WTC11 (cell line): ENCODE measurements around the gene RAB3IL1. TPM values are rescaled to one million over a fixed set of nuclear protein-coding genes. Genes with fewer than 3 reads are reported as not detected.

Experiments used
- ATAC-seq: fragments of 200-7000 bp; cut with Tn5 transposase; 2 replicates; pipeline ENCODE4 v1.10.0; 2021; ENCODE audit warnings: mild to moderate bottlenecking, moderate library complexity
- CTCF ChIA-PET: fragments of 300-600 bp; sonication (Branson Sonifier 250); formaldehyde crosslinking; loops from one replicate; lab custom pipeline; 2021; ENCODE audit warnings: antibody characterized with exemption; lab: Charles Lee
- POLR2A ChIA-PET: fragments of 350-600 bp; sonication (Branson Sonifier 250); formaldehyde crosslinking; loops from one replicate; lab custom pipeline; 2021; ENCODE audit warnings: antibody characterized with exemption; lab: Charles Lee
- DNase-seq: peaks from one replicate; pipeline ENCODE4 v3.0.0; 2021; ENCODE audit warnings: low spot score
- H3K27ac Mint-ChIP-seq: 2 replicates; pipeline ENCODE4 v1.8.0; 2021; ENCODE audit warnings: mixed read lengths
- H3K27me3 Mint-ChIP-seq: 2 replicates; pipeline ENCODE4 v1.8.0; 2021; ENCODE audit warnings: low read depth, mild to moderate bottlenecking, moderate library complexity, mixed read lengths
- H3K36me3 Mint-ChIP-seq: 2 replicates; pipeline ENCODE4 v1.8.0; 2021; ENCODE audit warnings: mixed read lengths
- H3K4me1 Mint-ChIP-seq: 2 replicates; pipeline ENCODE4 v1.8.0; 2022; ENCODE audit warnings: mixed read lengths
- H3K4me3 Mint-ChIP-seq: 2 replicates; pipeline ENCODE4 v1.8.0; 2021; ENCODE audit warnings: mild to moderate bottlenecking, moderate library complexity, mixed read lengths
- H3K9me3 Mint-ChIP-seq: 2 replicates; pipeline ENCODE4 v1.8.0; 2021; ENCODE audit warnings: mixed read lengths
- CREB1 ChIP-seq: sonication (generic); formaldehyde crosslinking; IDR thresholded peaks from 2 replicates; pipeline ENCODE4 v1.8.0; 2023; ENCODE audit warnings: mild to moderate bottlenecking, missing genetic modification reagents
- ELF4 ChIP-seq: sonication (generic); formaldehyde crosslinking; IDR thresholded peaks from 2 replicates; pipeline ENCODE4 v1.8.1; 2022; ENCODE audit warnings: low read depth, mild to moderate bottlenecking, moderate library complexity, missing genetic modification reagents
- EMX1 ChIP-seq: fragments of 250-450 bp; sonication (Bioruptor Pico); IDR thresholded peaks from 2 replicates; pipeline ENCODE4 v1.8.0; 2021; ENCODE audit warnings: mild to moderate bottlenecking
- FOXK1 ChIP-seq: sonication (generic); formaldehyde crosslinking; IDR thresholded peaks from 2 replicates; pipeline ENCODE4 v1.8.0; 2022; ENCODE audit warnings: mild to moderate bottlenecking, moderate library complexity, missing genetic modification reagents
- GABPB1 ChIP-seq: sonication (generic); formaldehyde crosslinking; IDR thresholded peaks from 2 replicates; pipeline ENCODE4 v1.8.1; 2023; ENCODE audit warnings: mild to moderate bottlenecking, missing genetic modification reagents
- GRHL2 ChIP-seq: fragments of 250-450 bp; sonication (Bioruptor Pico); IDR thresholded peaks from 2 replicates; pipeline ENCODE4 v1.8.0; 2022; ENCODE audit warnings: mild to moderate bottlenecking, moderate library complexity; ENCODE audit not compliant: insufficient replicate concordance, severe bottlenecking
- KAT7 ChIP-seq: sonication (generic); formaldehyde crosslinking; IDR thresholded peaks from 2 replicates; pipeline ENCODE4 v1.8.1; 2023; ENCODE audit warnings: missing genetic modification reagents, mild to moderate bottlenecking, borderline replicate concordance
- NFATC4 ChIP-seq: fragments of 250-450 bp; sonication (Bioruptor Pico); IDR thresholded peaks from 2 replicates; pipeline ENCODE4 v1.9.0; 2021; ENCODE audit warnings: mild to moderate bottlenecking
- NR2C2 ChIP-seq: sonication (generic); formaldehyde crosslinking; IDR thresholded peaks from 2 replicates; pipeline ENCODE4 v1.8.0; 2022; ENCODE audit warnings: mild to moderate bottlenecking, missing genetic modification reagents
- USF2 ChIP-seq: sonication (generic); formaldehyde crosslinking; IDR thresholded peaks from 2 replicates; pipeline ENCODE4 v1.8.1; 2023; ENCODE audit warnings: mild to moderate bottlenecking, missing genetic modification reagents, moderate library complexity
- ZNF219 ChIP-seq: sonication (generic); formaldehyde crosslinking; IDR thresholded peaks from 2 replicates; pipeline ENCODE4 v1.8.0; 2023; ENCODE audit warnings: missing genetic modification reagents, mild to moderate bottlenecking, borderline replicate concordance
- ZNF232 ChIP-seq: sonication (generic); formaldehyde crosslinking; IDR thresholded peaks from 2 replicates; pipeline ENCODE4 v1.8.0; 2022; ENCODE audit warnings: mild to moderate bottlenecking, missing genetic modification reagents
- ZNF263 ChIP-seq: sonication (generic); formaldehyde crosslinking; IDR thresholded peaks from 2 replicates; pipeline ENCODE4 v1.8.1; 2022; ENCODE audit warnings: low read depth, mild to moderate bottlenecking, moderate library complexity, missing genetic modification reagents
- ZNF512 ChIP-seq: sonication (generic); formaldehyde crosslinking; IDR thresholded peaks from 2 replicates; pipeline ENCODE4 v1.8.1; 2022; ENCODE audit warnings: missing genetic modification reagents, borderline replicate concordance
- ZNF532 ChIP-seq: fragments of 250-450 bp; sonication (Bioruptor Pico); IDR thresholded peaks from 2 replicates; pipeline ENCODE4 v1.9.0; 2021; ENCODE audit warnings: mild to moderate bottlenecking, borderline replicate concordance
- ZNF671 ChIP-seq: fragments of 250-450 bp; sonication (Bioruptor Pico); IDR thresholded peaks from 2 replicates; pipeline ENCODE4 v1.8.0; 2021; ENCODE audit warnings: mild to moderate bottlenecking
- total RNA-seq: library from RNA; stranded (reverse); gene quantifications from 3 replicates; pipeline ENCODE4 v1.2.3, GENCODE V29; 2021
- TF ChIP-seq, protein P1 (sequence below): sonication (generic); formaldehyde crosslinking; IDR thresholded peaks from 2 replicates; pipeline ENCODE4 v1.8.1; 2022; ENCODE audit warnings: low read depth, missing genetic modification reagents, borderline replicate concordance
- TF ChIP-seq, protein P2 (sequence below): sonication (generic); formaldehyde crosslinking; IDR thresholded peaks from 2 replicates; pipeline ENCODE4 v1.8.1; 2023; ENCODE audit warnings: mild to moderate bottlenecking, missing genetic modification reagents
- TF ChIP-seq, protein P3 (sequence below): sonication (generic); formaldehyde crosslinking; IDR thresholded peaks from 2 replicates; pipeline ENCODE4 v1.8.1; 2023; ENCODE audit warnings: mild to moderate bottlenecking, missing genetic modification reagents, moderate library complexity
- TF ChIP-seq, protein P4 (sequence below): sonication (generic); formaldehyde crosslinking; IDR thresholded peaks from 2 replicates; pipeline ENCODE4 v1.8.1; 2022; ENCODE audit warnings: low read depth, mild to moderate bottlenecking, moderate library complexity, missing genetic modification reagents, borderline replicate concordance

RAB3IL1 gene
- total RNA-seq, 1 experiment from 2014 or later = 7.2 TPM

GRCh38 chr11:61907282-61907681, 10.1 kb downstream of the RAB3IL1 start:
- Mint-ChIP-seq H3K9me3 (no peaks in the 10 kb centered on the region), H3K27me3 (no peaks in the 10 kb centered on the region), H3K36me3 (no peaks in the 10 kb centered on the region), H3K4me3 (no peak overlapping the region), H3K27ac (no peak overlapping the region), H3K4me1 (peaks cover 30% of the 10 kb centered on the region)
- ChIA-PET POLR2A (interaction anchor here (2.4 to 2.9 kb wide), 2 partner anchors 16 to 43 kb away, joined by 9 to 11 read pairs; partner anchors contain the start of gene BEST1), CTCF (interaction anchor here (1.2 to 6.2 kb wide), 8 partner anchors 9 to 201 kb away, joined by 4 to 99 read pairs (median 16); partner anchors contain the start of gene RAB3IL1)
- DNase-seq = no peak
- TF ChIP-seq ZNF263 (no peak), ZNF671 (CRISPR knock-in tag) (no peak), ZNF219 (CRISPR knock-in tag) (no peak), NR2C2 (CRISPR knock-in tag) (no peak), NFATC4 (no peak), GRHL2 (CRISPR knock-in tag) (no peak)
- TF ChIP-seq, protein P1, sequence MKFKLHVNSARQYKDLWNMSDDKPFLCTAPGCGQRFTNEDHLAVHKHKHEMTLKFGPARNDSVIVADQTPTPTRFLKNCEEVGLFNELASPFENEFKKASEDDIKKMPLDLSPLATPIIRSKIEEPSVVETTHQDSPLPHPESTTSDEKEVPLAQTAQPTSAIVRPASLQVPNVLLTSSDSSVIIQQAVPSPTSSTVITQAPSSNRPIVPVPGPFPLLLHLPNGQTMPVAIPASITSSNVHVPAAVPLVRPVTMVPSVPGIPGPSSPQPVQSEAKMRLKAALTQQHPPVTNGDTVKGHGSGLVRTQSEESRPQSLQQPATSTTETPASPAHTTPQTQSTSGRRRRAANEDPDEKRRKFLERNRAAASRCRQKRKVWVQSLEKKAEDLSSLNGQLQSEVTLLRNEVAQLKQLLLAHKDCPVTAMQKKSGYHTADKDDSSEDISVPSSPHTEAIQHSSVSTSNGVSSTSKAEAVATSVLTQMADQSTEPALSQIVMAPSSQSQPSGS = no peak
- TF ChIP-seq, protein P2, sequence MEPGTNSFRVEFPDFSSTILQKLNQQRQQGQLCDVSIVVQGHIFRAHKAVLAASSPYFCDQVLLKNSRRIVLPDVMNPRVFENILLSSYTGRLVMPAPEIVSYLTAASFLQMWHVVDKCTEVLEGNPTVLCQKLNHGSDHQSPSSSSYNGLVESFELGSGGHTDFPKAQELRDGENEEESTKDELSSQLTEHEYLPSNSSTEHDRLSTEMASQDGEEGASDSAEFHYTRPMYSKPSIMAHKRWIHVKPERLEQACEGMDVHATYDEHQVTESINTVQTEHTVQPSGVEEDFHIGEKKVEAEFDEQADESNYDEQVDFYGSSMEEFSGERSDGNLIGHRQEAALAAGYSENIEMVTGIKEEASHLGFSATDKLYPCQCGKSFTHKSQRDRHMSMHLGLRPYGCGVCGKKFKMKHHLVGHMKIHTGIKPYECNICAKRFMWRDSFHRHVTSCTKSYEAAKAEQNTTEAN (CRISPR knock-in tag) = no peak
- no peak for ATAC-seq

DNA sequence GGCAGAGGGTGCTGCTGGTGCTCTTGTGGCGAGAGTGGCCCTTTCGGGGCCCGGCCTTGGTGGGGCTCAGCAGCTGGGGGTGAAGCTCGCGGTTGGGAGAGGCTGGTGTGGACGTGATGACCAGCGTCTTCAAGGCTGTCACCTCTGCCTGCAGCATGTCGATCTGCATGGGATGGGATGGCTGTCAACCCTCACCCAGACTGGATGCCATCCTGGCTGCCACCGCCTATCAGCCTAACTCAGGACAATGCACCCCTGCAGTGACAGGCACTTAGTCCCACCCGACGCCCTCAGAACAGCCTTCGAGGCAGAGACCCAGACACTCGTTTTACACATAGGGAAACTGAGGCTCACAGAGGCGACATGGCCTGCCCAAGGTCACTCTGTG, 10.8 kb downstream of the RAB3IL1 start:
- TF ChIP-seq CREB1 (CRISPR knock-in tag) (no peak), ZNF532 (no peak), KAT7 (CRISPR knock-in tag) (no peak)
- no peaks in the 10 kb centered on the region for H3K36me3 Mint-ChIP-seq
- no peak overlapping the region for H3K27ac Mint-ChIP-seq
- no peaks in the 10 kb centered on the region for H3K27me3 Mint-ChIP-seq
- H3K4me1 Mint-ChIP-seq = peaks cover 30% of the 10 kb centered on the region
- CTCF ChIA-PET = interaction anchor here (1.2 to 10.9 kb wide), 7 partner anchors 8 to 202 kb away, joined by 4 to 685 read pairs (median 27); partner anchors contain the start of gene BEST1
- no peaks in the 10 kb centered on the region for H3K9me3 Mint-ChIP-seq
- POLR2A ChIA-PET = interaction anchor here (2.4 to 2.9 kb wide), 2 partner anchors 17 to 43 kb away, joined by 9 to 11 read pairs; partner anchors contain the start of gene BEST1
- ATAC-seq (no peak), DNase-seq (no peak)
- H3K4me3 Mint-ChIP-seq = no peak overlapping the region

DNA sequence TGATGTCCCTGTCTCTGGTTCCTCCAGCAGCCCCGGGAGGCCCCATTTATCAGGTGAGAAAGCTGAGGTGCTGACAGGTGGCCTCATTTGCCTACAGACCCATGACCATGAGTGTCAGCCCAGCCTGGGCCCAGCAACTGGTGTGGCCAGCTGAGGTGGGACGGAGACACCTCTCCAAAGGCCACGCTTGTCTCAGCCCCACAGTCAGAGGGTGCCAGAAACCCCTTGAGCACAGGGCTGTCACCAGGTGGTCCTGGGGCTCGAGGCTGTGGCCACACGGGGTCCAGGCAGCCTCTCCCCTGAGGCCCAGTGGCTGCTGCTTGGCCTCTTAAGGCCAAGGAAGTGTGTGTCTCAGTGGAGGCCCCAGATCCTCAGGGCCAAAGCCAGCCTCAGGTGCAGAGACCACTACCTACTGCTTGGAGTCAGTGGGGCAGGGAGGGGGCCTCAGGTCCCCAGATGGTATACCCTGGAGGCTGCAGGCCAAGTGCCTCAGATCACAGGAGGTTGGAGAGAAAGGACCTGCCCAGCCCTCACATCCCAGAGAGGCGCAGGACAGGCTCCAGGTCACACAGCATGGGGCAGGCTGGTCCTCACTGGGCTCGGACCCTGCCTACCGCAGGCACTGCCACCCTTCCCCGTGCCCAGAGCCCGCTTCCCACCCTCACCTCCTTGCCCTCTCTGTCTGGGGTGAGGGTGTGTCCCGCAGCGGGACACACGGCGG, 11.4 kb downstream of the RAB3IL1 start:
- Mint-ChIP-seq H3K36me3 (no peaks in the 10 kb centered on the region), H3K27ac (no peak overlapping the region), H3K4me3 (no peak overlapping the region), H3K27me3 (no peaks in the 10 kb centered on the region), H3K4me1 (peaks cover 30% of the 10 kb centered on the region), H3K9me3 (no peaks in the 10 kb centered on the region)
- CTCF ChIA-PET = interaction anchor here (0.8 to 10.9 kb wide), 5 partner anchors 7 to 202 kb away, joined by 3 to 685 read pairs (median 5); partner anchors contain the start of gene BEST1
- POLR2A ChIA-PET = no interaction called here
- DNase-seq (no peak), ATAC-seq (no peak)
- TF ChIP-seq ELF4 (CRISPR knock-in tag) = no peak
- no peak for TF ChIP-seq ZNF232 (CRISPR knock-in tag)
- TF ChIP-seq GABPB1 (CRISPR knock-in tag) = no peak
- no peak for TF ChIP-seq FOXK1
- TF ChIP-seq, protein P3, sequence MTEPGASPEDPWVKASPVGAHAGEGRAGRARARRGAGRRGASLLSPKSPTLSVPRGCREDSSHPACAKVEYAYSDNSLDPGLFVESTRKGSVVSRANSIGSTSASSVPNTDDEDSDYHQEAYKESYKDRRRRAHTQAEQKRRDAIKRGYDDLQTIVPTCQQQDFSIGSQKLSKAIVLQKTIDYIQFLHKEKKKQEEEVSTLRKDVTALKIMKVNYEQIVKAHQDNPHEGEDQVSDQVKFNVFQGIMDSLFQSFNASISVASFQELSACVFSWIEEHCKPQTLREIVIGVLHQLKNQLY (CRISPR knock-in tag) = no peak
- TF ChIP-seq EMX1 = no peak
- TF ChIP-seq, protein P4, sequence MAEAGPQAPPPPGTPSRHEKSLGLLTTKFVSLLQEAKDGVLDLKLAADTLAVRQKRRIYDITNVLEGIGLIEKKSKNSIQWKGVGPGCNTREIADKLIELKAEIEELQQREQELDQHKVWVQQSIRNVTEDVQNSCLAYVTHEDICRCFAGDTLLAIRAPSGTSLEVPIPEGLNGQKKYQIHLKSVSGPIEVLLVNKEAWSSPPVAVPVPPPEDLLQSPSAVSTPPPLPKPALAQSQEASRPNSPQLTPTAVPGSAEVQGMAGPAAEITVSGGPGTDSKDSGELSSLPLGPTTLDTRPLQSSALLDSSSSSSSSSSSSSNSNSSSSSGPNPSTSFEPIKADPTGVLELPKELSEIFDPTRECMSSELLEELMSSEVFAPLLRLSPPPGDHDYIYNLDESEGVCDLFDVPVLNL (CRISPR knock-in tag) = no peak
- no peak for TF ChIP-seq USF2 (CRISPR knock-in tag)
- TF ChIP-seq ZNF512 (CRISPR knock-in tag) = no peak
